Activated CD8-positive, alpha-beta memory T cell treated with anti-CD3 and anti-CD28 coated beads for 24 hours (primary cell): ENCODE results near the gene DISP2.

Experiments
- DNase-seq: peaks from one replicate; pipeline ENCODE4 v3.0.0-alpha.2; 2020

Gene DISP2

GRCh38 chr15:40428185-40428584 is 70.2 kb downstream of the DISP2 start:
- no peak for DNase-seq
